ENCODE results near the gene KCNJ3.

The KCNJ3 gene

DNA sequence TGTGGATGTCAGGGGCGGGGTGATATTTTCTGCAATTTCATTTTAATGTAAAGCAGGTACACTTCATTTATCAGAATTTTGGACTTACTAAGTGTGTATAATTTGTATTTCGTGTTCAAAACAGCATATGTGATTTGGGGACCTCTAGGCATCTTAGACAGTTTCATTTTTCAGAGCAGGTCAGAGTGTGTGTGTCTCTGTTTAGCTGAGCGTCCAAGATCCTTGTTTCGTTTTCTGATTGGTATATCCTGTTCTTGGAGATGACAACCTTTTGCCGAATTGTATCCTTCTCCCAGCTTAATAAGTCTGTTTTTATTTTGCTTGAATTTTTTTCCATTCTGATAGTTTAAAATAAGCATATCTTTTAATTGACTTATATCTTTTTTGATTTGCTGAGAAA, 128.3 kb downstream of the KCNJ3 start:
- Histone ChIP-seq H3K27me3 (ENCODE audit: low read length) (no peaks in the 10 kb centered on the region), H2AFZ (ENCODE audit: low read depth, low read length, severe bottlenecking) (no peak overlapping the region), H3K36me3 (ENCODE audit: low read length) (no peaks in the 10 kb centered on the region), H3F3A (ENCODE audit: insufficient read depth) (no peaks in the 10 kb centered on the region), H3K4me2 (ENCODE audit: low read depth, low read length, poor library complexity, severe bottlenecking) (no peak overlapping the region), H4K20me1 (ENCODE audit: low read depth, low read length) (no peaks in the 10 kb centered on the region), H3K27ac (ENCODE audit: low read depth, low read length) (no peak overlapping the region), H3K79me2 (ENCODE audit: insufficient read depth, low read length) (no peaks in the 10 kb centered on the region), H3K9me2 (replicated peaks; ENCODE audit: insufficient read depth, low read length) (no peaks in the 10 kb centered on the region), H3K9ac (ENCODE audit: low read length) (no peak overlapping the region), H3K4me3 (ENCODE audit: insufficient read depth, low read length, poor library complexity, severe bottlenecking) (no peak overlapping the region), H3K9me3 (ENCODE audit: insufficient read depth, low read length) (no peaks in the 10 kb centered on the region)
- TF ChIP-seq, protein P1, sequence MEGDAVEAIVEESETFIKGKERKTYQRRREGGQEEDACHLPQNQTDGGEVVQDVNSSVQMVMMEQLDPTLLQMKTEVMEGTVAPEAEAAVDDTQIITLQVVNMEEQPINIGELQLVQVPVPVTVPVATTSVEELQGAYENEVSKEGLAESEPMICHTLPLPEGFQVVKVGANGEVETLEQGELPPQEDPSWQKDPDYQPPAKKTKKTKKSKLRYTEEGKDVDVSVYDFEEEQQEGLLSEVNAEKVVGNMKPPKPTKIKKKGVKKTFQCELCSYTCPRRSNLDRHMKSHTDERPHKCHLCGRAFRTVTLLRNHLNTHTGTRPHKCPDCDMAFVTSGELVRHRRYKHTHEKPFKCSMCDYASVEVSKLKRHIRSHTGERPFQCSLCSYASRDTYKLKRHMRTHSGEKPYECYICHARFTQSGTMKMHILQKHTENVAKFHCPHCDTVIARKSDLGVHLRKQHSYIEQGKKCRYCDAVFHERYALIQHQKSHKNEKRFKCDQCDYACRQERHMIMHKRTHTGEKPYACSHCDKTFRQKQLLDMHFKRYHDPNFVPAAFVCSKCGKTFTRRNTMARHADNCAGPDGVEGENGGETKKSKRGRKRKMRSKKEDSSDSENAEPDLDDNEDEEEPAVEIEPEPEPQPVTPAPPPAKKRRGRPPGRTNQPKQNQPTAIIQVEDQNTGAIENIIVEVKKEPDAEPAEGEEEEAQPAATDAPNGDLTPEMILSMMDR (IDR thresholded peaks at IDR 0.05; ENCODE audit: insufficient read depth, low read length, poor library complexity, severe bottlenecking): no peak
- TF ChIP-seq EZH2phosphoT487 (conservative IDR thresholded peaks at IDR 0.05; ENCODE audit: low read length): no peak

DNA sequence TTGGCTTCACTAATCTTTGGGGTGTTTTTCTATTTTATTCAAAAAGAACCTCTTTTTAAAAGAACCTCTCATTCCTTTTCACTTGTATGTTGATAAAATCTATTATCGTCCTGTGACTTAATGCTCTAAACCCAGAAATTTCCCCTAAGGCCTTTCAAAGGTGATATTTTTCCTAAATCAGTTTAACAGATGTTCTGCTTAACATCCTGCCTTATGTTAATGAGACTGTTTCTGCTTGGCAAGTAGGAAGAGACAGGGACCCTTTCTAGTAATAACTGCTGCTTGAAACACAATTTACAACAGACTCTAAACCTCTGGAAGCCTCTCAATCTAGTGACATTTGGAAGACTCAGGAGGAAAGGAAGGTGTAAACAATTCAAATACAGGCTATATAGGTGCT, 128.8 kb downstream of the KCNJ3 start:
- Histone ChIP-seq H3K4me3 (ENCODE audit: insufficient read depth, low read length, poor library complexity, severe bottlenecking) (no peak overlapping the region), H3K9me3 (ENCODE audit: insufficient read depth, low read length) (no peaks in the 10 kb centered on the region), H4K20me1 (ENCODE audit: low read depth, low read length) (no peaks in the 10 kb centered on the region), H2AFZ (ENCODE audit: low read depth, low read length, severe bottlenecking) (no peak overlapping the region), H3K9ac (ENCODE audit: low read length) (no peak overlapping the region), H3K4me2 (ENCODE audit: low read depth, low read length, poor library complexity, severe bottlenecking) (no peak overlapping the region), H3F3A (ENCODE audit: insufficient read depth) (no peaks in the 10 kb centered on the region), H3K36me3 (ENCODE audit: low read length) (no peaks in the 10 kb centered on the region), H3K27ac (ENCODE audit: low read depth, low read length) (no peak overlapping the region), H3K9me2 (replicated peaks; ENCODE audit: insufficient read depth, low read length) (no peaks in the 10 kb centered on the region), H3K27me3 (ENCODE audit: low read length) (no peaks in the 10 kb centered on the region), H3K79me2 (ENCODE audit: insufficient read depth, low read length) (no peaks in the 10 kb centered on the region)
- TF ChIP-seq, protein P1 (IDR thresholded peaks at IDR 0.05; ENCODE audit: insufficient read depth, low read length, poor library complexity, severe bottlenecking): no peak
- no peak for TF ChIP-seq EZH2phosphoT487 (conservative IDR thresholded peaks at IDR 0.05; ENCODE audit: low read length)

DNA sequence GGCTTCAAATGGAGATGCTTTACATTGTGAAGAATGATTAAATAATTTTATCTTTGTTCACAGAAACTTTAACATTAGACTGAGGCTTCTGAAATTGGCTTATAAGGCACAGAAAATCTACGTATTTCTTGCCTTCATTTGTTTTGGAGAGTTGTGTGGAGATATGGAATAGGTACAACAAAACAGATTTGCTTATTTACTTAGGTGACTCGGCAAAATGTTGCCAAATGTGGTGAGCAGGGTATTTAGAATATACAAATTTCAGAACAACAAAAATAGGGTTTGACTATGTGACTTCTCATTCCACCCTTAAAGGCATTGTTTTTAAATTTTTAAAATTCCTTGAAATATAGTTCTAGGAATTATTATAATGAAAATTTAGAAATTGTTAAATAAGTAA, 134.2 kb downstream of the KCNJ3 start:
- Histone ChIP-seq H3K79me2 (ENCODE audit: insufficient read depth, low read length) (no peaks in the 10 kb centered on the region), H2AFZ (ENCODE audit: low read depth, low read length, severe bottlenecking) (peak overlapping the region; percentile 14), H3K9me3 (ENCODE audit: insufficient read depth, low read length) (no peaks in the 10 kb centered on the region), H3K4me3 (ENCODE audit: insufficient read depth, low read length, poor library complexity, severe bottlenecking) (no peak overlapping the region), H4K20me1 (ENCODE audit: low read depth, low read length) (no peaks in the 10 kb centered on the region), H3K27me3 (ENCODE audit: low read length) (no peaks in the 10 kb centered on the region), H3K27ac (ENCODE audit: low read depth, low read length) (no peak overlapping the region), H3K36me3 (ENCODE audit: low read length) (no peaks in the 10 kb centered on the region), H3K4me2 (ENCODE audit: low read depth, low read length, poor library complexity, severe bottlenecking) (no peak overlapping the region), H3K9ac (ENCODE audit: low read length) (no peak overlapping the region), H3K9me2 (replicated peaks; ENCODE audit: insufficient read depth, low read length) (no peaks in the 10 kb centered on the region), H3F3A (ENCODE audit: insufficient read depth) (no peaks in the 10 kb centered on the region)
- no peak for TF ChIP-seq EZH2phosphoT487 (conservative IDR thresholded peaks at IDR 0.05; ENCODE audit: low read length)
- TF ChIP-seq, protein P1 (IDR thresholded peaks at IDR 0.05; ENCODE audit: insufficient read depth, low read length, poor library complexity, severe bottlenecking): no peak
